NCI-H526 treated with DMSO at 0.1 percent for 48 hours (cell line): ENCODE measurements around the gene ST8SIA4.

ENCODE experiments used
- DNase-seq: peaks from one replicate; lab custom pipeline; 2025; lab: John Stamatoyannopoulos, UW

The ST8SIA4 gene

GRCh38 chr5:100867039-100867562 is 36.0 kb downstream of the ST8SIA4 start:
- DNase-seq: no peak

- no peak for DNase-seq
These were observed 38.2 kb downstream of the ST8SIA4 start for GRCh38 chr5:100864931-100865330.

- no peak for DNase-seq
These were observed 39.3 kb downstream of the ST8SIA4 start for GRCh38 chr5:100863739-100864138.

GRCh38 chr5:100861148-100861547 is 41.9 kb downstream of the ST8SIA4 start:
- no peak for DNase-seq

- DNase-seq: no peak
These were observed 42.7 kb downstream of the ST8SIA4 start for GRCh38 chr5:100860407-100860806.

GRCh38 chr5:100858987-100859545 is 44.0 kb downstream of the ST8SIA4 start:
- no peak for DNase-seq

- DNase-seq: no peak
These were observed 46.6 kb downstream of the ST8SIA4 start for GRCh38 chr5:100856462-100856861.

- DNase-seq: no peak
These were observed 47.1 kb downstream of the ST8SIA4 start for GRCh38 chr5:100855937-100856430.

GRCh38 chr5:100855295-100855694 is 47.8 kb downstream of the ST8SIA4 start:
- no peak for DNase-seq

GRCh38 chr5:100854591-100854990 is 48.5 kb downstream of the ST8SIA4 start:
- DNase-seq: no peak

GRCh38 chr5:100853582-100853981 is 49.5 kb downstream of the ST8SIA4 start:
- no peak for DNase-seq

GRCh38 chr5:100852988-100853449 is 50.1 kb downstream of the ST8SIA4 start:
- DNase-seq: no peak

- no peak for DNase-seq
These were observed 51.0 kb downstream of the ST8SIA4 start for GRCh38 chr5:100852051-100852450.

GRCh38 chr5:100846772-100847171 is 56.3 kb downstream of the ST8SIA4 start:
- DNase-seq: no peak

GRCh38 chr5:100842080-100842479 is 61.0 kb downstream of the ST8SIA4 start:
- DNase-seq: no peak

GRCh38 chr5:100841358-100842076 is 61.6 kb downstream of the ST8SIA4 start:
- DNase-seq: no peak

GRCh38 chr5:100840789-100841188 is 62.3 kb downstream of the ST8SIA4 start:
- no peak for DNase-seq

GRCh38 chr5:100840370-100840769 is 62.7 kb downstream of the ST8SIA4 start:
- DNase-seq: no peak

- DNase-seq: no peak
These were observed 65.0 kb downstream of the ST8SIA4 start for GRCh38 chr5:100838048-100838473.

GRCh38 chr5:100834519-100834918 is 68.6 kb downstream of the ST8SIA4 start:
- no peak for DNase-seq

GRCh38 chr5:100832252-100833230 is 70.5 kb downstream of the ST8SIA4 start:
- no peak for DNase-seq

- no peak for DNase-seq
These were observed 74.2 kb downstream of the ST8SIA4 start for GRCh38 chr5:100828898-100829356.
